Activated T-helper 9 cell treated with anti-CD3 and anti-CD28 coated beads, Interleukin-2, amount 50 U/mL, for 16 hours (primary cell): ENCODE results near the gene MPV17.
"Not testable (repeated sequence)": the region's sequence is repeated elsewhere in the genome, so short reads cannot be mapped to it uniquely, and the experiment has no call there.

Experiments used
- DNase-seq: peaks from one replicate; pipeline ENCODE4 v3.0.0-alpha.2; 2020; ENCODE audit warnings: low read depth

Gene MPV17

DNA sequence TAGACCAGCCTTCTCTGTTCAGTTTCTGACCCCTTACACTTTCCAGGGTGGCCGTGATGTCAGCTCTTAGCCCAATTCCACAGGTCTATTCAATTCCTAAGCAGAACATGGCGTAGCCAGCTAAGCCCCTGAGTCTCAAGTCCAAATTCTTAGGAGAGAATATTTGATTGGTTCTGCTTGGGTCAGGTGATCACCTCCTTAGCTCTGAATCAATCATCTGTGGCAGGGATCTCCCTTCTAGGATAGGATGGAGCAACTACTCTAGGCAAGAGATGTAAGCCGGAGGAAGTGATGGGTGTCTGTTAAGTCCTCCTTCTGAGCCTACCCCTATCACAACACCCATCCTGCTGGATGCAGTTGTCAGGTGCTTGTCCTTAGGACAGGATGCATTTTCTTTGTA, 25.7 kb downstream of the MPV17 start:
- no peak for DNase-seq

GRCh38 chr2:27296481-27296880, 26.4 kb downstream of the MPV17 start:
- no peak for DNase-seq

DNA sequence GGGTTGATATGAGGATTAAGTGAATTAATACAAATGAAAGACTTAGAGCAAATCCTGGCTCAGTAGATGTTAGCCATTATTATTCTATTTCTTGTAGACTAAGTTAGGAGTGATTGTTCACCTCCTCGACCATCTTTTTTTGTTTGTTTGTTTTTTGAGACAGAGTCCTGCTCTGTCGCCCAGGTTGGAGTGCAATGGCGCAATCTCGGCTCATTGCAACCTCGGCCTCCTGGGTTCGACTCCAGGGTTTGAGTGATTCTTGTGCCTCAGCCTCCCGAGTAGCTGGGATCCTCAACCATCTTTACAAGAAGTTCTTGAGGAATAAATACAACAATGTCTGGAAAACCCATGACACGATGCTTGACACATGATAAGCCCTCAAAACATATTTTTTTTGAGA, 28.0 kb downstream of the MPV17 start:
- DNase-seq = no peak

DNA sequence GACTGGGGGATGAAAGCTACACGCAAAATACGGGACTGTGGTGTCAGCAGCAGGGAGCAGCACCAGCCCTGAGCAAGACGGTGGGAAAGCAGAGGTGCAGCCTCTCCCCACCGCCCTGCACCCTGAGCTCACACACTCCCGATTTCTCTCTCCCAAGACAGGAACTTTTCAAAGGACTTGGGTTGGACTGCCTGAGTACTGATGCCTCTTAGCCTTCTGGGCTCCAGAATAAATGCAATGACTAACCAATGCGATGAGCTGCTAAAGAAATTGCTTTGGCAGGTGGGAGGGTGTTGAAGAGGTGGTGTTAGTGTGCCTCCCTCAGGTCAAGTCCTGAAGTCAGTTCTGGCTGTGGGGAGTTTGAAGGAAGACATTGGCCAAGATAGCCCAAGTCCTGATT, 31.0 kb downstream of the MPV17 start:
- no peak for DNase-seq

DNA sequence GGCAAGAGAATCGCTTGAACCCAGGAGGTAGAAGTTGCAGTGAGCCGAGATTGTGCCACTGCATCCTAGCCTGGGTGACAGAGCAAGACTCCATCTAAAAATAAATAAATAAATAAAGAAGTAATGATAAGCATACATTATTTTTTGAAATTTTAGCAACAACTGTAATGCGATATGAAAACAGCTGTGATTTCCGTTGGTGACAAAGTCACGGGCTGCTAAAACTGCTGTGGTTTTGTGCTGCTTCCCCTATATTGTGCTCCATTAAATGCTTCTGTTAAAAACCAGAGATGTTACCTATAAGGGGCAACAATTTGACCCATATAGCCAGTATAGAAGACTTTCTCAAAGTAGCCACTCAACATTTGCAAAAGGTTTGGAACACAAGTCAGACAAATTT, 32.3 kb downstream of the MPV17 start:
- no peak for DNase-seq

DNA sequence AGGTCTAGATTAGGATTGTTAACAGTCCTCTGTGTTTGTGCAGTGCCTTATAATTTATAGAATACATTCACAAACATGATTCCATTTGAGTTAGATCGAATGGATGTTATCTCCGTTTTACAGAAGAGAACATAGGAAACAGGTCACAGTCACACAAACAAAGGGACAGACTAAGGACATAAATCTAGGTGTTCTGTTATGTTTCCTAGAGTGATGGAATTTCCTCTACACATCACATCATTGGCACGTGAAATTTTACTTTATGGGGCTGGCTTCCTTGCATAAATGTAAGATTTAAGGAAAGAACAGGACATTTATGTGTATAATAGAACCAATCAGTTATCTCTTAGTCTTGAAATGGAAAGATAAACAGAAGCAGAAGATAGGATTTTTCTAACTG, 34.3 kb downstream of the MPV17 start:
- no peak for DNase-seq

- DNase-seq = no peak
Measured at GRCh38 chr2:27285481-27285880, 37.4 kb downstream of the MPV17 start.

GRCh38 chr2:27284996-27285395, 37.9 kb downstream of the MPV17 start:
- no peak for DNase-seq

GRCh38 chr2:27282892-27283291, 40.0 kb downstream of the MPV17 start:
- DNase-seq = no peak

DNA sequence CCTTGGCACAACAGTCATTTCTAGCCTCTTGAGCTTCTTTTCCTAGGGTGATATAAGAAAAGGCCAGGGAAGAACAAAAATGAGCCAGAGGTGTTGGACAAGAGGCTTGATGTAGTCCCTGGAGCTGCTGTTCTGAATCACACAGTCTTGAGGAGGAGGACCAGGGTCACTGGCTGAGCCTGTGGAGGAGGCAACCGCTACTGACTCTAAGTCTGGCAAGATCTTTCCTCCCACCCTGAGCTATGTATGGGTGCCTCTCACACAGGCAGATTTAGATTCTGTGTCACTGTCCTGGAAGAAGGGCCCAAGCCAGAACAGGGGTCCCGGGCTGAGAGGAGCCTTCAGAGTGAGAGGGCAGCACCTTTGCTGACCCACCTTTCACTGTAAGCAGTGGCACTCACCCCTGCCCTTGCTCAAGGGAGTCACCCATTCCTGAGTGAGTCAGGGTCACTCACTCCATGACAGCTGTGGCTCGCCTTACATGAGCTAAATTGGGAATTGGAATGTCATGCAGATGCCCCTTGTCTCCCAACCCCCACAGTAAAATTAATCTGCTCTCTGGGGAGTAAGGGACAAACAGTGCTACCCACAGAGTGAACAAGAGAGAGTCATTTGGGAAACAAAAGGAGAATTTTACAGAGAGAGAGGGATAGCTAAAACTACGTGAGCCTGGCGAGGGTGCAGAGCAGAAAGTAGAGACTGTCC, 40.9 kb downstream of the MPV17 start, which contains the start of gene TRIM54:
TSS of gene TRIM54 (plus strand) at position 575 of the 705 bp plus-strand sequence. CDS start 303 bp downstream, outside the sequence.
- no peak for DNase-seq

DNA sequence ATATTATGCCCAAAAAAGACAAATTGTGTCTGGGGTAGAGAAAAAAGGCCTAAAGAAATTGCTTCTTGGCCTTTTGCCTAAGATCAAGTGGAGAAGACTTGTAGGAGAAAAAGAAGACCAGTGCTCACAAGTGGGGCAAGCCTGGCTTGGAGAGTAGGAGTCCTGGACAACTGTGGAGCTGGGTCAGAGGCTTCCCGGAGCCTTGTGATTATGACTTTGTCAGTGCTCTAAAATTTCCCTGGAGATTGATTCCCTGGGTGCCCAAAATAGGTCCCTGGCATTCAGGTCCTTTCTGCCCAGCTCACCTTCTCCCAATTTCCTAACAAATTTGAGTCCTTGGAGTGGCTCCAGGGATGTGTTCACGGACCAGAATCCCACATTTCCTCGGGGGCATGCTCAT, 41.5 kb downstream of the MPV17 start:
- no peak for DNase-seq

- DNase-seq = no peak
Measured at GRCh38 chr2:27280826-27281225, 42.1 kb downstream of the MPV17 start.

DNA sequence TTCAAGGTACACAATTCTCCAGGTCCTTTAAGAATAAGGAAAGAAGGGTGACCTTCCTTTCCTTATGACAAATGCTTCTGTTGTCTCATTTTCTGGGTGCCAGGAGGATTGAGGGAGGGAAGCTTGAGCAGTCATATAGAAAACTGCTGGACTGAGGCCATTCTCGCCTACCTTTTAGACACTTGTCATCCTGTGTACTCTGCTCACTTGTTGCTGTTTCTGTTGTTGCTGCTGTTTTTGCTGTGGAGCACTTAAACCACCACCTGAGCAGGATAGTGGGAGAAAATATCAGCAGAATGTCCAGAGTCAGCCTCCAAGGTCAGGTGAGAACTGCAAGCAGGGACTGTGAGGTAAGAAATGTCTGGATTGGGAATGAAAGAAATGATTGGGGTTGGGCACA, 44.9 kb downstream of the MPV17 start:
- no peak for DNase-seq

DNA sequence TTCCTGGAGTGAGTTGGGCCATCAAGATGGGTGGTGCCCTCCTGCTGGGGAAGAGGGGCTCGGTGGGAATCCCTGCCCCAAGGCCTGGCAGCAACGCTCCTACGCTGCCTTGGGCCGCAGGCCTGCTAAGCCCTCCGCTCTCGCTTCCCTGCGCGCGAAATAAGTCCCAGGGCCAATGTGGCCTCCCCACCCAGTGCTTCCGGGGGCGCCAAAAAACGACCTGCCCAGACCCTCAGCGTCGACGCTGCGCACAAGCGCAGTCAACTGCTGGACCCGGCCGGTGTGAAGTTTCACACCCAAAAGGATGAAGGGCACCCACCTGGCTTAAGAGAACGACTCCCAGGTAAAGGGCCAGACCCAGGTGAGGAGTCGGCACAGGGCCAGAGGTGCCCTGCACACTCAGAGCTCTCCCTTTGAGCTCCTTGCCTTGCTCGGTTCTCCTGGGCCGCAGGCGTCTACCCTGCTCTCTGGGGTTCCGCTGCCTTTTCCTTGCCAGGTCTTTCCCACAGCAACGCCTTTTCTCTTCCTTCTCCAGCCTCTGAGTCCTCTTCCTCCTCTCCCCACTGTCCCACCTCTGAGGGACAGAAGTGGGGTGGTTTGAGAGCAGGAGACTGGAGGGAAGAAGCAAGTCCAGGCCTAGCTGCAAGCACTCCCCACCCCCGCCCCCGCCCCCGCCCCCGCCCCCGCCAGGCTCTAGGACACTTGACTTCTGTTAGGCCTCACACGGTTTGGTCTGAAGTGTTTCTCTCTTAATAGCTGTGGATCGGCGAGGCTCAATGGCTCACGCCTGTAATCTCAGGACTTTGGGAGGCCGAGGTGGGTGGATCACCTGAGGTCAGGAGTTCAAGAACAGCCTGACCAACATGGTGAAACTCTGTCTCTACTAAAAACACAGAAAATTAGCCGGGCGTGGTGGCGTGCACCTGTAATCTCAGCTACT, 47.4 kb downstream of the MPV17 start, which contains the start of gene DNAJC5G:
TSS of gene DNAJC5G (plus strand) at position 223 of the 940 bp plus-strand sequence. CDS start 1,296 bp downstream, outside the sequence.
- DNase-seq = no peak

- DNase-seq = not testable (repeated sequence)
Measured at GRCh38 chr2:27272537-27273522, 50.1 kb downstream of the MPV17 start.

DNA sequence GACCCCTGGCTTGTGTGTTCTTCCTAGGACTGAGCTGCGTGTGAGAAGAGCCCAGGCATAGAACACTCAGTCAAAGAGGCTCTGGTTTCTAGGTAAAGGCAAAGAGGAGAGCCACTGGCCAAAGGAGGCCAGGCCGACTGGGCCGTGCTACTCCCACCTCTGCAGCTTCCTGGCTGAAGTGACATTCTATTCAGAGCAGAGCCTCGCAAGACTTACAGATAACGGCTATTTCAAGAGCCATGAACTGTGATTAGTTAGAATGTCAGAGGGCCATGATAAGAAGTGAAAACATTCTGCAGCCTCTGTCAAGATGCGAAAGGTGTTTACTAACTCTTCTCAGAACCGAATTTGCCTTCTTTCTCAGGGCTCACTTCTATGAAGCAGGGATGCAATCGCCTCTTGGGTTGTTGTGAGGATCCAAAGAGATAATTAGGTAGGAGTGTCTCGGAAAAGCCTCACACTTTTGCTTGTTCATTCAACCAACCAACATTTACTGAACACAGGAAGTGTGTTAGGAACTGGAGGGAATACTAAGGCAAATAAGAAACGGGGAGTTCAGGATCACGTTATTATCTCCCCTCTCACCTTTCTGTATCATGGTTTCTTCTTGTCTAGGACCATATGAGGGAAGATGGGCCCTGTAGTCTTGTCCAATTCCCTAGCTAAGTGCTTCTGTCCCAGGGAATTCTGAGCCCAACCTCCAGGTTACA, 51.1 kb downstream of the MPV17 start:
- DNase-seq = no peak

DNA sequence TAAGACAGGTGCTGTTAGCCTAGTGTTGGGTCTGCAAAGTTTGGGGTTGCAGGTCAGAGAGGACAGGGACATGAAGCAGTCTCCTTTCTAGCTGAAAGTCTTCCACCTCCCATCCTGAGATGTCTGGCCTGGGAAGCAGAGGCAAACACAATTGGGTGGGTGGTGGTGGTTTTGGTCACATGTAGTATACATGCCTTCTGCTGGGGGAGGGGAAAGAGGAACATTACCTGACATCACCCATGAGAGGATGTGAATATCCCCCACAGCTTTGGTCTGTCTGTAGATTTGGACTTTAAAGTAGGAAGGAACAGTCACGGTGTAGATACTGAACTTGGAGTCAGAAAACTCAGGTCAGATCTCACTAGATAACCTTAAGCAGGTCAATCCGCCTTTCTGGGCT, 52.2 kb downstream of the MPV17 start:
- no peak for DNase-seq

- DNase-seq = no peak
Measured at GRCh38 chr2:27270131-27270530, 52.8 kb downstream of the MPV17 start.

DNA sequence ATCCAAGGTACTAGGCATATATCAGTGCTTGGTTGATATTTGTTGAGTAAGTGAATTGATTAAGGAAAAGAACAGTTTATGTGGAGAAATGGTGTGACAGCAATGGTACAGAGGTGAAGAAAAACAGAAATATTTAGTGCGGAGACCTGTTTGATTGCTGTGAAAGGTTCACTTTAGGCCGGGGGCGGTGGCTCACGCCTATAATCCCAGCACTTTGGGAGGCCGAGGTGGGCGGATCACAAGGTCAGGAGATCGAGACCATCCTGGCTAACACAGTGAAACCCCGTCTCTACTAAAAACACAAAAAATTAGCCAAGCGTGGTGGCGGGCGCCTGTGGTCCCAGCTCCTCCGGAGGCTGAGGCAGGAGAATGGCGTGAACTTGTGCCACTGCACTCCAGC, 54.6 kb downstream of the MPV17 start:
- DNase-seq = not testable (repeated sequence)

DNA sequence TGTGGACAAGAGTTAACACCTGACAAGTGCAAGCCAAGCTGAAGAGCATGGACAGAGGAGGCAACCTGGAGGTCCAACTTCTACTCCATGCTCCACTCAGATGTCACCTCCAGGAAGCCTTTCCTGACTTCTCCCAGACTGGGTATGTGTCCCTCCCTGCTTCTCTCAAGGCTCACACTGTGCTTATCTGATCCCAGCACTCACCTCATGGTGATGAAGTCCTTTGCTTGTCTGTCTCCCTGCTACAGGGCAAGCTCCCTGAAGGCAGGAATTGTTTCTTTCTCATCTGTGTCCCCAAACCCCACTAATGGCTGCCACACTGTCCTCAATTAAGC, 57.4 kb downstream of the MPV17 start:
- DNase-seq = no peak
